ENCODE measurements around the gene NDUFA12.
A peak's percentile ranks its signal among the peaks of the same experiment; 100 is the strongest.

Gene NDUFA12

GRCh38 chr12:94980577-94980976, 22.9 kb downstream of the NDUFA12 start:
- DNase-seq (ENCODE audit: low spot score): peak; percentile 25

- DNase-seq (ENCODE audit: low spot score): no peak
Observed at GRCh38 chr12:94979941-94980340, 23.6 kb downstream of the NDUFA12 start.

- DNase-seq (ENCODE audit: low spot score): no peak
Observed at GRCh38 chr12:94977766-94978468, 25.6 kb downstream of the NDUFA12 start.

- no peak for DNase-seq (ENCODE audit: low spot score)
Observed at GRCh38 chr12:94973221-94973620, 30.3 kb downstream of the NDUFA12 start.

GRCh38 chr12:94972795-94973194, 30.7 kb downstream of the NDUFA12 start:
- no peak for DNase-seq (ENCODE audit: low spot score)

GRCh38 chr12:94971923-94972322, 31.6 kb downstream of the NDUFA12 start:
- DNase-seq (ENCODE audit: low spot score): no peak

- no peak for DNase-seq (ENCODE audit: low spot score)
Observed at GRCh38 chr12:94970560-94970959, 32.9 kb downstream of the NDUFA12 start.

- DNase-seq (ENCODE audit: low spot score): no peak
Observed at GRCh38 chr12:94969424-94969823, 34.1 kb downstream of the NDUFA12 start.

- no peak for DNase-seq (ENCODE audit: low spot score)
Observed at GRCh38 chr12:94965982-94966630, 37.4 kb downstream of the NDUFA12 start.

GRCh38 chr12:94963649-94964048, 39.8 kb downstream of the NDUFA12 start:
- no peak for DNase-seq (ENCODE audit: low spot score)

GRCh38 chr12:94962670-94963069, 40.8 kb downstream of the NDUFA12 start:
- no peak for DNase-seq (ENCODE audit: low spot score)

GRCh38 chr12:94961911-94962310, 41.6 kb downstream of the NDUFA12 start:
- DNase-seq (ENCODE audit: low spot score): no peak

GRCh38 chr12:94961256-94961824, 42.2 kb downstream of the NDUFA12 start:
- DNase-seq (ENCODE audit: low spot score): no peak

- no peak for DNase-seq (ENCODE audit: low spot score)
Observed at GRCh38 chr12:94957006-94957405, 46.5 kb downstream of the NDUFA12 start.

- no peak for DNase-seq (ENCODE audit: low spot score)
Observed at GRCh38 chr12:94954948-94955592, 48.4 kb downstream of the NDUFA12 start.

GRCh38 chr12:94954029-94954685, 49.3 kb downstream of the NDUFA12 start:
- no peak for DNase-seq (ENCODE audit: low spot score)

GRCh38 chr12:94952325-94952724, 51.2 kb downstream of the NDUFA12 start:
- DNase-seq (ENCODE audit: low spot score): no peak

GRCh38 chr12:94951071-94951934, 52.2 kb downstream of the NDUFA12 start:
- no peak for DNase-seq (ENCODE audit: low spot score)

- DNase-seq (ENCODE audit: low spot score): no peak
Observed at GRCh38 chr12:94948232-94948810, 55.2 kb downstream of the NDUFA12 start.

- DNase-seq (ENCODE audit: low spot score): no peak
Observed at GRCh38 chr12:94942663-94943062, 60.8 kb downstream of the NDUFA12 start.

GRCh38 chr12:94941440-94941862, 62.0 kb downstream of the NDUFA12 start:
- no peak for DNase-seq (ENCODE audit: low spot score)
